GM10266 (cell line): Measurements from ENCODE around the gene FLCN.

Experiments used
- DNase-seq: peaks from one replicate; pipeline ENCODE4 v3.0.0; 2012; ENCODE audit errors: extremely low spot score
- CTCF ChIP-seq: IDR thresholded peaks from 2 replicates; pipeline ENCODE4 v1.5.1; 2012; ENCODE audit warnings: mild to moderate bottlenecking, low read depth; ENCODE audit not compliant: control insufficient read depth, insufficient read depth; ENCODE audit errors: missing control alignments

The FLCN gene

GRCh38 chr17:17235212-17236174 lies 1.5 kb downstream of the FLCN start:
- no peak for TF ChIP-seq CTCF
- no peak for DNase-seq

- TF ChIP-seq CTCF = no peak
- DNase-seq = no peak
These were observed 4.7 kb downstream of the FLCN start for GRCh38 chr17:17232303-17232621.

GRCh38 chr17:17231621-17232302 lies 5.2 kb downstream of the FLCN start:
- no peak for TF ChIP-seq CTCF
- DNase-seq = no peak

- no peak for DNase-seq
These were observed 7.3 kb downstream of the FLCN start for GRCh38 chr17:17229416-17230384.

GRCh38 chr17:17228521-17229279 lies 8.3 kb downstream of the FLCN start:
- no peak for TF ChIP-seq CTCF
- DNase-seq = no peak

More at GRCh38 chr17:17229416-17230384, 7.3 kb downstream of the FLCN start:
- no peak for TF ChIP-seq CTCF
